ENCODE results near the gene RCOR3.
"Not testable (repeated sequence)": the region's sequence is repeated elsewhere in the genome, so short reads cannot be mapped to it uniquely, and the experiment has no call there.

GRCh38 chr1:211243639-211244038 is 15.5 kb upstream of the RCOR3 start:
- not testable (repeated sequence) for TF ChIP-seq EZH2phosphoT487 (conservative IDR thresholded peaks at IDR 0.05; ENCODE audit: low read length); CTCF (IDR thresholded peaks at IDR 0.05; ENCODE audit: insufficient read depth, low read length, poor library complexity, severe bottlenecking)

All from SU-DHL-6 (cell line).